Measurements from ENCODE around the gene SND1.
"Not testable (repeated sequence)": the region's sequence is repeated elsewhere in the genome, so short reads cannot be mapped to it uniquely, and the experiment has no call there.

Gene SND1

DNA sequence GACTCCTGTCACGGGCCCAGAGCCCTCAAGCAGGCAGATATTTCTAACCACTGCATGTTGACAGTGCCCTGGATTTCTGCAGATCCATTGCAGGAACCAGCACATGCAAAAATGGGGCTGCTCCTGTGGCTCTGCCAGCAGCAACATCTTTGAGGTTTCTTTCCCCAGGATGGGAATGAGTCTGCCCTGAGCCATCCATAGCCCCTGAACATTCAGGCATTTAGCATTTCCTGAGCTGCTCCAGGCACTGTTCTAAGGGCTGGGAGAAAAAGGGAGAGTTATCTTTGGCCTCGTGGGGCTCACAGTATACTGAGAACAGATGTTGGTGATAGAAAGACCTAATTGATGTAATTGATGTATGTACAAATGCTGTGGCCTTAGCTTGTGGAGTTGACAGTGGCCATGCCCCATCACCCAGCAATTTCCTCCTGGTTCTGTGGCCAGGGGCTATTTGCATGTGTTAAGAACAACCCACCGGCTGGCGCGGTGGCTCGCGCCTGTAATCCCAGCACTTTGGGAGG lies 445.3 kb downstream of the SND1 start:
- no peak for DNase-seq (ENCODE audit: low read depth in 2 of 2)

DNA sequence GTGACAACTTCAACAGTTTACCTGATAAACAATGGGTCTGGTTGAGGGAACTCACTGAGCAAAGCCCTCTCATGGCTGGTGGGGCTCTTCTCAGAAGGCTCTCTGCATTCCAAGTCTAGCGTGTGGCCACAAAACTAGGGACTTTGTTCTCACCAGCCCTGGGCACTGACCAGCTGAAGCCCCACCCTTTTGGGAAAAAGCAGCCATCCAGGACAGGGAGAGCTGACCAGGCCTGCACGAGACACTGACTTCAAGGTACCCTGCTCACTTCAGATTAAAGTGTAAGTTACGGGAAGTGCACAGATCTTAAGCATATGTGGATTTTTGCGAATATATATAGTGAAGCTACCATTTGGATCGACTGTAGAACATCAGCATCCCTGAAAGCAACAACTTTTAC lies 446.6 kb downstream of the SND1 start:
- DNase-seq (ENCODE audit: low read depth in 2 of 2), result no peak

DNA sequence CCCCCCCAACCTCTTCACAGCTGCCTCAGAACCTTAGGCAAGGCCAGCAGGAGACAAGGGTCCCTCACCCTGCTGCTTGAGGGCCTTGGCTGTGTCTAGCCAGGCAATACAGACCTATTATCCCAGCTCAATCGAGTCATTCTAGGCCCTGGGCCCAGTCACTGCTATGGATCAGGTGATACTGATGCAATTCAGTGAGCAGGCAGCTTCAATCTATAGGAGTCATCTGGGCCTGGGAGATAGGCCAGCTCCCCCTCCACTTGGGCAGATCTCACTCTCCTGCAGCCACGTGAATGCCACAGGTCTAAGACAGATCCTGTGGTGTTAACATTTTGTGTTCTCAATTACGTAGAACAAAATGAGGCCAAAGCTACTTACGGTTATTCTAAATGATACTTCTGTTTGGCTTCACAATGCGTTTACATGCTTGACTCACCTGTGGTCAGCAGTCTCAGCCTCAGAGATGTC lies 447.2 kb downstream of the SND1 start:
- DNase-seq (ENCODE audit: low read depth in 2 of 2), result no peak

DNA sequence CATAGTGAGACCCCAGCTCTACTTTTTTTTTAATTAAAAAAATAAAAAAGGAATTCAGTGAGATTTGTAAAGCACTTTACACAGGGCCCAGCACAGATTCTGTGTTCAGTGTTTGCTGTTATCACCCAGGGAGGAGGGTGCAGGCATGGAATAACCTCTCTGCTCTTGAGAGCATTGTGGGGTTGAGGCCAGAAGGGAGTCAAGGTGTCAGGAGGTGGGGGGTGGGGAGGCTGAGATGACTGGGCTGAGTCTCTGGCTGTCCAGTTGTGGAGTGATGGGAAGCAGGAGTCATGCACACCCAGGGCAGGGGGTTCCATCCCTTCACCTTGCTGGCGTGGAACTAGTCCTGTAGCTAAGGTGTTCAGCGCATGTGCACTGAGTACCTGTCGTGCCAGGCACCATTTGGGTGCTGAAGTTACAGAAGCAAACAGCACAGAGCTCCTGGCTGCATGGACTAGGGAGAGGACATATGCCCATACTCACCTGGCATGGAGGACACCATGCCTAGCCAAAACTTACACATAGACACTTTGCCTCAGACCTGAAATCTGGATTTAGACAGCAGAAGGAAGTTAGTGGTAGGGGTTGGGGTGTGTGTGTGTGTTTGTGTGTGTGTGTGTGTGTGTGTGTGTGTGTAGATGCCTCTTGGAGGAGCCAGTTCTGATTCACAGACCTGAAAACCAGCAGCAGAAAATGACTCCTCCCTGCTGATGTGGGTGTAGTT lies 448.4 kb downstream of the SND1 start:
- no peak for DNase-seq (ENCODE audit: low read depth in 2 of 2)

DNA sequence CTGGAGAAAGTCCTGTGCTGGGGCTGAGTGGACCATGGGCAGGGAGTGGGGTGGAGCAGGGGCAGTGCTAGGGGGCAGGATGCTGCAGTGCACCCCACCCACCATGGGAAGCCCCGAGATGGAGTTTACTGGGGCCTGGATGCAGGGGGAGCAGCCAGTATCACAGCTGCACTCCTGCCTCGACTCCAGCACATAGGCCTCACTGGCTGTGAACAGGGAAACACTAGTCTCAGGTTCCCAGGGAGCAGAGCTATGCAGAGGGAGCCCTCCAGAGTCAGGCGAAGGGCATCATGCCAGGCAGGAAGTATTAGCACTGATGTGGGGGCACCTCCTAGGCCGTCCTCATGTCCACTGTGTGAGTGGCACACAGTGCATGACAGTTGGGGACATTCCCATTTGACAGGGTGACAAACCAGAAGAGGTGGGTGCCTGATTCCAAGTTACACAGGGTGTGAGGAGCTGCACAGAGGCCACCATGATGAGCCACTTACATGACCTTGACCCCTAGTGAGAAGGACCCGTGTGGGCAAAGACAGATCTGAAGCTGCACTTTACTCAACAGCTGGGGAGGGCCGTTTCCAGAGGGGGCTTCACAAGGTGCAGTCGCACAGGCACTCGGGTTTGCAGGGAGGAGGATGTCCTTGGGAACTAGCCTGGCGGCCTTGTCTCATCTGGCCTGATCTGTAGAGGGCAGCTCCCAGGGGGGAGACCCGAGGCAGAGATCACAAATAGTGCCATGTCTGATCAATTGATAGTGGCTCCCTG lies 449.1 kb downstream of the SND1 start:
- no peak for DNase-seq (ENCODE audit: low read depth in 2 of 2)

DNA sequence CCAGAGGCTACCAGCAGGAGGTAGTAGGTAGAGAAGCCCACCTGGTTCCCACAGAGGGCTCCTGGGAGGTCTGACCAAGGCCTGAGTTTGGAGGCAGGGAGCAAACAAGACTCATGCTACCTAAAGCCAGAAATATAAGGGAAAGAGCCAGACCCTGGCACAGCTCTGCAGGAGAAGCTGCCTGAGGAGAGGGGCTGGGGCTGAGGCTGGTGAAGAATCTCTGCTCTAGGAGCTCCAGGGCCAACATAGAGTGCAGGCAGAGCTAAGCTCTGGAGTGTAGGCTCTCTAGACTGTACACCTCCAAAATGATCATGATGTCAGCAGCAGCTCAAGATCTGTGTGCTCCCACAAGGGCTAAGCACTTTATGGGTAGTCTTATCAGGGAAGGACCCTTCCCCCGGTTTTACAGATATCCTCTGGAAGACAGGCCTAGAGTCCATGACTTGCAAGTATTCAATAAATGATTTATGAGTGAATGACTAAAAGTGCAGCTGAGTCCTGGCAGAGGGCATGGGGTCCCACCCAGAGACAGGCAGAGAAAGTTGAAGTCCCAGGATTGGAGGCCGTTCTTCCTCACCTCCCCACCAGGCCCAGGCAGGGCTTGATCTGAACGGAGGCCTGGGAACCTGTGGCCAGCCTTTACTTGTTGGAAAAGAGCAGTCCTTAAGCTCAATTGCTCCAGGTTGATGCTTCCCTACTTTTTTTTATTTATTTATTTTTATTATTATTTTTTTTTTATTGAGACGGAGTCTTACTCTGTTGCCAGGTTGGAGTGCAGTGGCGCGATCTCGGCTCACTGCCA lies 450.7 kb downstream of the SND1 start:
- no peak for DNase-seq (ENCODE audit: low read depth in 2 of 2)

GRCh38 chr7:128103498-128104107 lies 451.6 kb downstream of the SND1 start:
- DNase-seq (ENCODE audit: low read depth in 2 of 2), result no peak

GRCh38 chr7:128104108-128104742 lies 452.2 kb downstream of the SND1 start:
- DNase-seq (ENCODE audit: low read depth in 2 of 2), result no peak

- no peak for DNase-seq (ENCODE audit: low read depth in 2 of 2)
Observed at GRCh38 chr7:128105228-128106022, 453.4 kb downstream of the SND1 start.

- DNase-seq (ENCODE audit: low read depth in 2 of 2), result no peak
Observed at GRCh38 chr7:128106821-128107220, 454.8 kb downstream of the SND1 start.

GRCh38 chr7:128107516-128107915 lies 455.5 kb downstream of the SND1 start:
- not testable (repeated sequence) for DNase-seq (ENCODE audit: low read depth in 2 of 2)

GRCh38 chr7:128108129-128108528 lies 456.1 kb downstream of the SND1 start:
- DNase-seq (ENCODE audit: low read depth in 2 of 2), result no peak

- no peak for DNase-seq (ENCODE audit: low read depth in 2 of 2)
Observed at GRCh38 chr7:128108641-128109423, 456.8 kb downstream of the SND1 start.

- not testable (repeated sequence) for DNase-seq (ENCODE audit: low read depth in 2 of 2)
Observed at GRCh38 chr7:128109424-128109969, 457.5 kb downstream of the SND1 start.

- no peak for DNase-seq (ENCODE audit: low read depth in 2 of 2)
Observed at GRCh38 chr7:128110641-128111364, 458.8 kb downstream of the SND1 start.

DNA sequence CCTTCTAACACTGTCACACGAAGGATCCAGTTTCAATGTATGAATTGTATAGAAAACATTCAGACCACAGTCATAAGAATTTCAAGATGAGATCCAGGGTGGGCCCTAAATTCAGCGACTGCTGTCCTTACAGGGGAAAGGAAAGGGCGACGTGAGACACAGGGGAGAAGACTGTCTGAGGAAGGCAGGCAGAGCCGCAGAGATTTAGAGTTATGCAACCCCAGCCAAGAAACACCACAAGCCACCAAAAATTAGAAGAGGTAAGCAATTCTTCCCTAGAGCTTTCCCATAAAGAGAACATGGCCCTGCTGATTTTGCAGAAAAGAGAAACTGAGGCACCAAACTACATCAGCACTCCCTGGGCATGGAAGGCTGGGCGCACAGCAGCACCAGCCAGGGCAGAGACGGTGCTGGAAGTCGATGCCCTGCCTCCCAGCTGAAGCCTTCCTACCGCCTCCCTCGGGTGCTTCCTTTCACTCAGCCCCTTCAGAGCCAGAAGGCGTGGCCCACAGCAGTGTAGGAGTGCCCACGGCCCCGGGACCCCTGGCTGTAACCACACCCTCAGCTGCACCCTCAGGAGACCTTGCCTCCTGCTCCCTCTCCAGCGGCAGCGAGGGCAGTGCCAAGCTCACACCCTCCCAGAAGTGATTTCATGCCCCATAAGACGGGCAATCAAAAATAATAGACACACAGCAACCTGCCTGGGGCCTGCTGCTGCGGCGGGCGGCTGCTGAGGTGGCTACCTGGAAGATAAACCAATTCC lies 460.2 kb downstream of the SND1 start:
- no peak for DNase-seq (ENCODE audit: low read depth in 2 of 2)

- no peak for DNase-seq (ENCODE audit: low read depth in 2 of 2)
Observed at GRCh38 chr7:128112781-128113221, 460.8 kb downstream of the SND1 start.

GRCh38 chr7:128113839-128114238 lies 461.8 kb downstream of the SND1 start:
- no peak for DNase-seq (ENCODE audit: low read depth in 2 of 2)
